Measurements from ENCODE around the gene NBPF11.
"Not testable (repeated sequence)": the region's sequence is repeated elsewhere in the genome, so short reads cannot be mapped to it uniquely, and the experiment has no call there.

GRCh38 chr1:148068201-148068600 is 83.9 kb downstream of the NBPF11 start:
- not testable (repeated sequence) for TF ChIP-seq CTCF (IDR thresholded peaks at IDR 0.05; ENCODE audit: insufficient read depth, low read length, poor library complexity, severe bottlenecking); EZH2phosphoT487 (conservative IDR thresholded peaks at IDR 0.05; ENCODE audit: low read length)

Measured in SU-DHL-6 (cell line).